Dedifferentiated amniotic fluid mesenchymal stem cell (primary cell): ENCODE measurements around the gene CDC42SE2.
"Not testable (repeated sequence)": the region's sequence is repeated elsewhere in the genome, so short reads cannot be mapped to it uniquely, and the experiment has no call there.

Experiments used
- DNase-seq: peaks from one replicate; pipeline ENCODE4 v3.0.0-alpha.2; 2016; ENCODE audit errors: extremely low spot score

Gene CDC42SE2

DNA sequence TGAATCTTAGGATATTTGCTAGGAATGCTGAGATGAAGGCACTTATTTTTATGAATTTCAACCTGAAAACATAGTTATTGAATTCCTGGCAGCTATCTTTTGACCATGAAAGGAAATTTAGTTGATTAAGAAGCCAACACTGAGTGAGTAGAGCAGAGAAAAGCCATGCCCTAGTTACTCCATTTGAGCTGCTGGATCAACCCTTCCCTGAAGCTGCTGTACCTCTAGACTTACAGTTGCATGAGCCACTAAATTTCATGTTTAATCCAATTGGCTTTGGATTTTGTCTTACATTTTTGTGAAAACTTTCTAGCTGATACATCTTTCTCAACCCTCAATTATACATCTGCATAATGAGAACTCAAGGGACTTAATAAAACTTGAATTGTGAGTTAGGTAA lies 54.6 kb downstream of the CDC42SE2 start:
- DNase-seq = no peak

DNA sequence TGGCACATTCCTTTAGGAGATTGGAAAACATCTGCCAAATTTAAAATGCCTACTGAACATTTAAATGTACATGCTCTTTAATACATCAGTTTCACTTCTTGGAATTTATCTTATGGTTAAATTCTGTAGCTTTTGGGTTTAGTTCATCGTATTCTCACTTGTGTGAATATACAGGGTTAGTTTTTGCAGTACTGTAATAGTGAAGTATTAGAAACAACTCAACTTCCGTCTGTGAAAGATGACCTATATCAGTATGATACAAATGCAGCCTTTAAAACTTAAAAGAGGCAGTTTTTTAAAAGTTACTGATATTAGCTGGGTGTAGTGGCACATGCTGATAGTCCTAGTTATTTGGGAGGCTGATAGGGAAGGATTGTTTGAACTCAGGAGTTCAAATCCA lies 57.2 kb downstream of the CDC42SE2 start:
- DNase-seq = no peak

DNA sequence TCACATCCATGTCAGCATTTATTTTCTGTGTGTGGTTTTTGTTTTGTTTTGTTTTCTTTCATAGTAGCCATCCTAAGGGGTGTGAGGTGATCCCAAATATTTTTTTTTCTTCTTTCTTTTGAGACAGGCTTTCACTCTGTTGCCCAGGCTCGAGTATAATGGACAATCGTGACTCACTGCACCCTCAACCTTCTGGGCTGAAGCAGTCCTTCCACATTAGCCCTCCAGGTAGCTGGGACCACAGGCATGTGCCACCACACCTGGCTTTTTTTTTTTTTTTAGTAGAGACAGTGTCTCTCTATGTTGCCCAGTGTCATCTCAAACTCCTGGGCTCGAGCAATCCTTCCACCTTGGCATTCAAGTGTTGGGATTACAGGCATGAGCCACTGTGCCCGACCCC lies 59.1 kb downstream of the CDC42SE2 start:
- DNase-seq = no peak

DNA sequence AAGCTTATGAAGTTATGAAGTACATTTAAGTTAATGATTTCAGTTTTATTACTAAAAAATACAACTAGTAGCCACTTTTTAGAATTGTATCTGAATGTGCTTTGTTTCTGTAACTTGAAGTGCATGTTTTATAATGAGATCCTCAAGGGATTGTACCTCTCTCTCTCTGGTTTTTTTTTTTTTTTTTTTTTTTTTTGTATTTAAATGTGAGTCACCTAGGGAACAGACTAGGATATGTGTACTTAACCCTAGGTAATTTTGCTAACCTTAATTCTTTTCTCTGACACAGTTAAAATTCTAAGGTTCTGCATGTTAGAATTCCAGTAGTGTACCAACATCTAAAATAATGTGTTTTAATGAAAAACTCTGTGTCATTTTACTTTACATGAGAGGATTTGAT lies 59.5 kb downstream of the CDC42SE2 start:
- no peak for DNase-seq

DNA sequence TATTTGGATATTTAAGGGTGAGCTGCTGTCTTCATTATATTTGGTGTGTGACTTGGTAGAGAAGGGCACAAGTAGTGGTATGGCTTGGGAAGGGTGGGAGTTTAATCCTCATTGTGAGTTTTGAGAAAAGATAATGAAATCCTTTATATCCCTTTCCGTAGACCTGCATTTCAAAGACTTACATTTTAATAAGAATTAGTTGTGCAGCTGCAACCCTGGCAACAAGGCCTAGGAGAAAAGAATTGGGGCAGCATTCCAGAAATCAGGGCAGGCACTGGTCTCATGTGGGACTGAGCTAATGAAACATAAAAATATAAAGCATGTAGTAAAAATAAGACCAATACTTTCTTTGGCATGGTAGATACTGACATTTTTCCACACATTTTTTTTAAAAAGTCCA lies 60.5 kb downstream of the CDC42SE2 start:
- DNase-seq = no peak

DNA sequence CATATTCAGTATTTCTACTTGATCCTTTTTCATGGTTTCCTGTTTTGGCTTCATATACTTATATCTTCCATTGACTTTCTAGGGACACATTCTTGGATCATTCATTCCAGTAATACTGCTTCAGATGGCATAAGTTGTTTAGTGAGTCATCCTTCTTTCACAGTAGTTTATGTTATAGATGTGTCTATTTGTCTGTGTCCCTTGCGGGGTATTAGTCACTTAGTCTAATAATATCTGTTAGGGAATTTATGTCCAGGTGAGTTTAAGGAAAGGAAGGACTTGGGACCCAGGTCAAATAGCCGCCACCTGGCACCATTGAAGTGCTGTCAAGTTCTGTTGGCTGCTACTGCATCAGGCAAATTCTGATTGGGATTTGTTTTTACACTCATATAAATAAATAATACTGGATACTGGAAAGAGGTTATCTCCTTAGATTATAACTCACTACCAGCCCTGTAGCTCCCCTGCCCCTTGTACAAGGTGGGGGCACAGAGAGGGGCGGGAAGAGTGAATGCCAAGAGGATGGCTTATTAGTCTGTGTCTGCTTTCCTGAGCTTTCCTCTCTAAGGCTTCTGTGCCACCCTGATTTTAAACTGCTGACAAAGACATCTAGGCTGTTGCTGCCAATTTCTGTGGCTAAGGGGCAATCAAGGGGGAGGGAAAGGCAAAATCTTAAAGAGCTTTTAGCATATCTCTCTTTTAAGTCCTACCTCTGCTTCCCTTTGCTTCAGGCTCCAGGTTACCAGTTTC lies 64.9 kb downstream of the CDC42SE2 start:
- no peak for DNase-seq

DNA sequence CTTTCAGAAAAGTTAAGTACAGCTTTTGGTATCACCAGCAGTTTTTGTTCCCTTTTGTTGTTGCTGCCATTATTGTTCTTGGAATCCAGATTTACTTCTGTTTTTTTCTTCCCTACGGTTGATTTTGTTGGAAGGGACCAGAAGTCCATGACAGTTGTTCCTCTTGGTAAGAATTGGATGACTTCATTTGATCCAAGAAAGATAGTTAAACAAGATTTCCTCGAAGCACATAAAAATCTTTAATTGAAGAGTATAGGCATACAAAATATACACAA lies 65.4 kb downstream of the CDC42SE2 start:
- DNase-seq = no peak

DNA sequence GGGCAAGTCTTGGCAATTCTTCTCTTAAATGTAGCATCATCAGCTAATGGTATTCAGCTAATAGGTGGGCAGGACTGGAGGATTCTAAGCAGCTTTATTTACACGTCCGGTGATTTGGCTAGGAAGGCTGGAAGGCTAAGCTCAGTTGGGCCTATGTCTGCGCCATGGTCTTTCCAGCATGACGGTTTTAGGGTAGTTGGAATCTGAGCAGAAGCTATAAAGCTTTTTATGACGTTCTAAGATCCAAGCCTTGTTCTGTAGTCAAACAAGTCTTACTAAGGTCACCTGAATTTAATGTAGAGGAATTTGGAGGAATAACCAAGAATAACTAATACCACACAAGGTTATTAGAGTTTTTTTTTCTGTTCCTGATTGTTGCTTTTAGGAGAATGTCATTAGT lies 66.2 kb downstream of the CDC42SE2 start:
- no peak for DNase-seq

DNA sequence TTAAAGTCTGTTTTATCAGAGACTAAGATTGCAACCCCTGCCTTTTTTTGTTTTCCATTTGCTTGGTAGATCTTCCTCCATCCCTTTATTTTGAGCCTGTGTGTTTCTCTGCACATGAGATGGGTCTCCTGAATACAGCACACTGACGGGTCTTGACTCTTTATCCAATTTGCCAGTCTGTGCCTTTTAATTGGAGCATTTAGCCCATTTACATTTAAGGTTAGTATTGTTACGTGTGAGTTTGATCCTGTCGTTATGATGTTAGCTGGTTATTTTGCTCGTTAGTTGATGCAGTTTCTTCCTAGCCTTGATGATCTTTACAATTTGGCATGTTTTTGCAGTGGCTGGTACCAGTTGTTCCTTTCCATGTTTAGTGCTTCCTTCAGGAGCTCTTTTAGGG lies 71.9 kb downstream of the CDC42SE2 start:
- not testable (repeated sequence) for DNase-seq

DNA sequence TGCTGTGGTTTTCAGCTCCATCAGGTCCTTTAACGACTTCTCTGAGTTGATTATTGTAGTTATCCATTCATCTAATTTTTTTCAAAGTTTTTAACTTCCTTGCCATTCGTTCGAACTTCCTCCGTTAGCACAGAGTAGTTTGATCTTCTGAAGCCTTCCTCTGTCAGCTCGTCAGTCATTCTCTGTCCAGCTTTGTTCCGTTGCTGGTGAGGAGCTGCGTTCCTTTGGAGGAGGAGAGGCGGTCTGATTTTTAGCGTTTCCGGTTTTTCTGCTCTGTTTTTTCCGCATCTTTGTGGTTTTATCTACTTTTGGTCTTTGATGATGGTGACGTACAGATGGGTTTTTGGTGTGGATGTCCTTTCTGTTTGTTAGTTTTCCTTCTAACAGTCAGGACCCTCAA lies 72.9 kb downstream of the CDC42SE2 start:
- not testable (repeated sequence) for DNase-seq

DNA sequence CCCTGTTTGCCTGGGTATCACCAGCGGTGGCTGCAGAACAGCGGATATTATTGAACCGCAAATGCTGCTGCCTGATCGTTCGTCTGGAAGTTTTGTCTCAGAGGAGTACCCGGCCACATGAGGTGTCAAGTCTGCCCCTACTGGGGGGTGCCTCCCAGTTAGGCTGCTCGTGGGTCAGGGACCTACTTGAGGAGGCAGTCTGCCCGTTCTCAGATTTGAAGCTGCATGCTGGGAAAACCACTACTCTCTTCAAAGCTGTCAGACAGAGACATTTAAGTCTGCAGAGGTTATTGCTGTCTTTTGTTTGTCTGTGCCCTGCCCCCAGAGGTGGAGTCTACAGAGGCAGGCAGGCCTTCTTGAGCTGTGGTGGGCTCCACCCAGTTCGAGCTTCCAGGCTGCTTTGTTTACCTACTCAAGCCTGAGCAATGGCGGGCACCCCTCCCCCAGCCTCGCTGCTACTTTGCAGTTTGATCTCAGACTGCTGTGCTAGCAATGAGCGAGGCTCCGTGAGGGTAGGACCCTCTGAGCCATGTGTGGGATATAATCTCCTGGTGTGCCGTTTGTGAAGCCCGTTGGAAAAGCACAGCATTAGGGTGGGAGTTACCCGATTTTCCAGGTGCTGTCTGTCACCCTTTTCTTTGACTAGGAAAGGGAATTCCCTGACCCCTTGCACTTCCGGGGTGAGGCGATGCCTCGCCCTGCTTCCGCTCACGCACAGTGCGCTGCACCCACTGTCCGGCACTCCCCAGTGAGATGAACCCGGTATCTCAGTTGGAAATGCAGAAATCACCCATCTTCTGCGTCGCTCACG lies 73.6 kb downstream of the CDC42SE2 start:
- DNase-seq = not testable (repeated sequence)

DNA sequence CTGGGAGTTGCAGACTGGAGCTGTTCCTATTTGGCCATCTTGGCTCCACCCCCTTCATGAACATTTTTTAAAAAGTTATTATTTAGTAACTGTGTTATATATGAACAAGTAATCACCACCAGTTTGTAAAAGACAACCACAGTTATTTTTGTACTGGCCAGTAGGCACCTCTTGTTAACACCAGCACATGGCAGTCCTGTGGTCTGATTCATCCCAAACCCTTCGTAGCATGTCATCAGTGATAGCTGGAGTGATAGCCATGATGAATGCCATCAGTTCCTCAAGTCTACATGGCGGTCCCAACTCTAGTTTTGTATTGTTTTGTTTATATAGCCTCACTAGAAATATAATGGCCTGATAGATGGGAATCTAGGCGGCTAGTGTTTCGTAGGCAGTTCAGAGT lies 74.2 kb downstream of the CDC42SE2 start:
- no peak for DNase-seq

DNA sequence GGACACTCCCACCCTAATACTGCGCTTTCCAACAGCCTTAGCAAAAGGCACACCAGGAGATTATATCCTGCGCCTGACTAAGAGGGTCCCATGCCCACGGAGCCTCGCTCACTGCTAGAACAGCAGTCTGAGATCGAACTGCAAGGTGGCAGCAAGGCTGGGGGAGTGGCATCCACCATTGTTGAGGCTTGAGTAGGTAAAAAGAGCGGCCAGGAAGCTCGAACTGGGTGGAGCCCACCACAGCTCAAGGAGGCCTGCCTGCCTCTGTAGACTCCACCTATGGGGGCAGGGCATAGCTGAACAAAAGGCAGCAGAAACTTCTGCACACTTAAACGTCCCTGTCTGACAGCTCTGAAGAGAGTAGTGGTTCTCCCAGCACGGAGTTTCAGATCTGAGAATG lies 80.4 kb downstream of the CDC42SE2 start:
- DNase-seq = not testable (repeated sequence)

DNA sequence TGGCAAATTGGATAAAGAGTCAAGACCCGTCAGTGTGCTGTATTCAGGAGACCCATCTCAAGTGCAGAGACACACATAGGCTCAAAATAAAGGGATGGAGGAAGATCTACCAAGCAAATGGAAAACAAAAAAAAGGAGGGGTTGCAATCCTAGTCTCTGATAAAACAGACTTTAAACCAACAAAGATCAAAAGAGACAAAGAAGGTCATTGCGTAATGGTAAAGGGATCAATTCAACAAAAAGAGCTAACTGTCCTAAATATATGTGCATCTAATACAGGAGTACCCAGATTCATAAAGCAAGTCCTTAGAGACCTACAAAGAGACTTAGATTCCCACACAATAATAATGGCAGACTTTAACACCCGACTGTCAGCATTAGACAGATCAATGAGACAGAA lies 82.4 kb downstream of the CDC42SE2 start:
- DNase-seq = not testable (repeated sequence)

DNA sequence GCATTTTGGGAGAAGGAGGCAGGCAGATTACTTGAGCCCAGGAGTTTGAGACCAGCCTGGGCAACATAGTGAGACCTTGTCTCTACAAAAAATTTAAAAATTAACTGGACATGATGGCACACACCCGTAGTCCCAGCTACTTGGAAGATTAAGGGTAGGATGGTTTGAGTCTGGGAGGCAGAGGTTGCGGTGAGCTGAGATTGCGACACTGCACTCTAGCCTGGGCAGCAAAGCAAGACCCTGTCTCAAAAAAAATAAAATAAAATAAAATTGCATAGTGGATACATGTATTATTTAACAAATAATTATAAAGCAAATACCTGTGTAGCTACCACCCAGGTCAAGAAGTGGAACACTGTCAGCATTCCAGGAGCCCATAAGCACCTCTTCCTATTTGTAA lies 90.1 kb downstream of the CDC42SE2 start:
- no peak for DNase-seq

DNA sequence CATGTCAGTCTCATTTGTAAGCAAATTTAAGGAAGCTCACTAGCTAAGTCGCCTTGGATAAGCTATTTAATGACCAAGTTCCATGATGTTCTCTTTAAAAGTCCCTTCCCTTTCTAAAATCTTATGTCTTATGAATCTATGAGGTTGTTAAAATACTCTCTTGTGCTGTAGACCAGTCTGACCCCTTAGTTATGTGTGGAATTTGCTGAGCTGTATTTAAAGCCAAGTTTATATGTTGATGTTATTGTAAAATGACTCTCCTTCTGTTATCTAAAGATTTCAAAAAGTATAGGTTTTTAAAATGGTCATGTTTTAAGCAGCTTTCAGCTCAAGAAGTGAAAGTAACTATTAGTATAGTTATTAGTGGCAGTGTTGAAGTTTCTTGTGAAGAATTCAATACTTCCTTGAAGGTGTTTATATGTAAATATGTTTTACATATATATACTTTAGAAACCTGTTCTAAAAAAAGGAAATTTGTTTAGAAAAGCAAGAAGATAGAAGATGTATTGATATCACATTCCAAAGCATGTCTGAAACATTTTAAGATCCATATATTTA lies 92.2 kb downstream of the CDC42SE2 start:
- DNase-seq = no peak

DNA sequence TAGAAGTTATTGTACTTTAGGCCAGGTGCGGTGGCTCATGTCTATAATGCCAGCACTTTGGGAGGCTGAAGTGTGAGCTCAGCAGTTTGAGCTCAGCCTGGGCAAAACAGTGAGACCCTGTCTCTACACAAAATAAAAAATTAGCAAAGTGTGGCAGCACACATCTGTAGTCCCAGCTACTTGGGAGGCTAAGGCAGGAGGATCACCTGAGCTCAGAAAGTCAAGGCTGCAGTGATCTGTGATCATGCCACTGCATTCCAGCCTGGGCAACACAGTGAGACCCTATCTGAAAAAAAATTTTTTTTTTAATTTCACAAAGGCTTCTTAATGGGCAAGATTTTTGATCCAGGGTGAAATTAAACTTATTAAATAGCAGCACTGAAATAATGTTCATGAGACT lies 92.8 kb downstream of the CDC42SE2 start:
- no peak for DNase-seq

DNA sequence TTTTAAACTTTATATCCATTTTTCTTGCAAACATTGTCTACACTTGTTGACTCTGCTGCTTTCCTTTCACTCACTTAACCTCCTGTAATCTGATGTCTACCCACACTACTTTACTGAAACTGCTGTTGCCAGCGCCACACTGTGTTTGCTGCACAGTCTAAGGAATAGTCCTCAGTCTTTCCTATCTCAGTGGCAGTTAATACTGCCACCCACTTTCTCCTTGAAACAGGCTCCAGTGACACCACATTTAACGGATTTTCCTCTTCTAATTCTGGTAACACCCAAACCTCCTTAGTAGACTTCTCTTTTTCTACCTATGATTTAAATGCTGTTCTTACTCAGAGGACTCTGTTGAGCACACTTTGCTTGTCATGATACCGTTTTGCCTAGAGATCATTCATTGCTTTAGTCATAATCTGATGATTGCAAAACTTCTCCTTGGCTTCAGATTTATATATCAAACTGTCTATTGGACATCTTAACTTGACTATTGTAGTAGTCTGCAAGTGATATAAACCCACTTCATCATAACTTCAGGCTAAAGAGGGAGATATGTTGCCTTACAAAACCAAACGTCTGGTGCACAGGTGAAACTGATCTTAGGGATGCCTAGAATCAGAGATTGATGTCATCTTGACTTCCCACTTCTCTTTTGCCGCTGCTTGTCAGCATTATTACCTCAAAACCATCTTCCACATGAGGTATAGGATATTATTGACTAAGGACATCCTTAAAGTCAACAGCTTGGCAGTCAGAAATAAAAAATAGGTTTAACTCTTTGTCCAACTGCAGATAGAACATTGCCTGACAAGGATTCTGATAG lies 94.1 kb downstream of the CDC42SE2 start:
- no peak for DNase-seq

DNA sequence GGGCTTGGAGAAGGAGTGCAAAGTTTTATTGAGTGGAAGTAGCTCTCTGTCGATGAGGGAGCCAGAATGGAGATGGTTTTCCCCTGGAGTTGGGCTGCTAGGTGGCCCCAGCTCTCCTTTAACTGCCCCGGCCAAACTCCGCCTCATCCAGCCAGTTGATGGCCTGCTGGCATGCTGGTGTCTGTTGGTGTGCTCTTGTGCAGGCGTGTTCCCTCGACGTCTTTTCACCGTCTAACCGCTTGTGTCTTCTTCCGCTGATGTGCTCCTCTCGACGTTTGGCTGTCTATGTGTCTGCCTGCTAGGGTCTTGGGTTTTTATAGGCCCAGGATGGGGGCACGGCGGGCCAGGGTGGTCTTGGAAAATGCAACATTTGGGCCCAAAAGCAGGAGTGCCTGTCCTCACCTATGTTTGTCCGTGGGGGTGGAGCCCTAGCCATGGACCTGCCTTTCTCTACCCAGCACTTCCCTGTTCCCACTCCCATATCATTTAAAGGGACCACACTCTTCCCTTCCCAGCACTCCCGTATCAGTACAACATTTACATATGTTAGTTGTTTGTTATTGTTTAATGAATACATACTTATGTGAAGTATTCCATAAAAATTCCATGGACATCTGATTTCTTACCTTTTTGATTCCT lies 97.9 kb downstream of the CDC42SE2 start:
- DNase-seq = no peak

DNA sequence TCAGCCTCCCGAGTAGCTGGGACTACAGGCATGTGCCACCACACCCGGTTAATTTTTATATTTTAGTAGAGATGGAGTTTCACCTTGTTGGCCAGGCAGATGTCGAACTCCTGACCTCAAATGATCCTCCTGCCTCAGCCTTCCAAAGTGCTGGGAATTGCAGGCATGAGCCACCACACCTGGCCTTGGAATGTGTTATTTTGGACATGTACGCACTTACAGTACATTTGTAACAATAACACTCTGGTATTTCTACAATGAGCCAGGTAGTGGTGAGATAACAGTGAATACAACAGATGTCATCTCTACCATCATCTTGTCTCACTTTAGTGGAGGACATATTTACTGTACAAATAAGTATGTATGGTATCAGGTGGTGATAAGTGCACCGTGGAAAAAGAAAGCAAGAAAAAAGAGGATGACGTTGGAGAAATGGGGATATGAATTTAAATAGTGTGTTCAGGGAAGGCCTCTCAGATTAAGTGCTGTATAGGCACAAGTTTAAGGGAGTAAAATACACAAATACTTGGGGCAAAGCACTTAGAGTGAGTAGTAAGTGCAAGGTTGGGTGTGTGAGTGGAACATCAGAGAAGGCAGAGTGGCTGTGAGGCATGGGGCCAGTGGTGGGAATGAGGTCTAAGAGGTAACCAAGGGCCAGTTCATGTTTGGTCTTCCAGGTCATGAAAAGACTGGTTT lies 100.1 kb downstream of the CDC42SE2 start:
- DNase-seq = no peak

DNA sequence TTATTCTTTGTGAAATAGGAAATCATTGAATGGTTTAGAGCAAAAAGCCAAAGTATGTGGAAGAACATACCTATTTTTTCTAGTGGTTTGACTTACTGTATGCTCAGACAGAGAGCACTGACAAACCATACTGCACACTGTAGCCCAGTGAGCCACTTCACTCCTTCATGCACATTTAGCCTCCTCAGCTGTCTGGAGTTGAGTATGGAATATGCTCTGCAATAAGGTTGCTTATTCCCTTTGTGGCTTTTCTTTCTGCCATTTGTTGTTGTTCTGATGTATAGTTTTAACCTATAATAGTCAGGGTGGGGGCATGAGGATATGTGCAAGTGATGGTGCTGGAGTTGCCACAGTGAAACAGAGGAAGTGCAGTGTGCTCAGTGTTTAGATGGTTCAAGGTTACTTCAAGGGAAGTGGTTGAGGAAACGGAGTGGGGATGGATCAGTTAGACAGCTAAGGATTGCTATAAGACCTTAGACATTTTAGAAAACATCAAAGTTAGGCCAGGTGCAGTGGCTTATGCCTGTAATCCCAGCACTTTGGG lies 100.7 kb downstream of the CDC42SE2 start:
- no peak for DNase-seq
